Measurements from ENCODE around the gene MYLK2.

DNA sequence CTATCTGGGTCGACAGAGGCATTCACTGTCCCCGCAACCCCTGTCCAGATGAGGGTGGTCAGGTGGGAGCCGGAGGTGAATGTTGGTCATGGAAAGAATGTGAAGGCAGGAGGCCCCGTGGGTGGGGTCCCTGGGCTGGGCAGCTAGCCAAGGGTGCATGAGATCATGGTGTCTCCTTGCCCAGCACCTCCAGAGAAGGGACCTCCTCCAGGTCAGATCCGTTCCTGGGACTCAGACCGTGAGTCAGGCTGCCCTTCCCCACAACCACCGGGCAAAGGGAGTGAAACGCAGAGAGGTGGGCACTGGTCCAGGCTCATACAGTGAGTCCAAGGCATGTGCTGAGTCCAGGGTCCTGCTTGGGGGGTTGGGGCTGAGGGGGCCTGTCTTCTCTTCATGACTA lies 22.8 kb downstream of the MYLK2 start:
- TF ChIP-seq POLR2A (IDR thresholded peaks at IDR 0.05): no peak
- TF ChIP-seq, protein P1, sequence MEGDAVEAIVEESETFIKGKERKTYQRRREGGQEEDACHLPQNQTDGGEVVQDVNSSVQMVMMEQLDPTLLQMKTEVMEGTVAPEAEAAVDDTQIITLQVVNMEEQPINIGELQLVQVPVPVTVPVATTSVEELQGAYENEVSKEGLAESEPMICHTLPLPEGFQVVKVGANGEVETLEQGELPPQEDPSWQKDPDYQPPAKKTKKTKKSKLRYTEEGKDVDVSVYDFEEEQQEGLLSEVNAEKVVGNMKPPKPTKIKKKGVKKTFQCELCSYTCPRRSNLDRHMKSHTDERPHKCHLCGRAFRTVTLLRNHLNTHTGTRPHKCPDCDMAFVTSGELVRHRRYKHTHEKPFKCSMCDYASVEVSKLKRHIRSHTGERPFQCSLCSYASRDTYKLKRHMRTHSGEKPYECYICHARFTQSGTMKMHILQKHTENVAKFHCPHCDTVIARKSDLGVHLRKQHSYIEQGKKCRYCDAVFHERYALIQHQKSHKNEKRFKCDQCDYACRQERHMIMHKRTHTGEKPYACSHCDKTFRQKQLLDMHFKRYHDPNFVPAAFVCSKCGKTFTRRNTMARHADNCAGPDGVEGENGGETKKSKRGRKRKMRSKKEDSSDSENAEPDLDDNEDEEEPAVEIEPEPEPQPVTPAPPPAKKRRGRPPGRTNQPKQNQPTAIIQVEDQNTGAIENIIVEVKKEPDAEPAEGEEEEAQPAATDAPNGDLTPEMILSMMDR (IDR thresholded peaks at IDR 0.05): no peak
